ENCODE data around the gene CYRIA.

CYRIA gene

DNA sequence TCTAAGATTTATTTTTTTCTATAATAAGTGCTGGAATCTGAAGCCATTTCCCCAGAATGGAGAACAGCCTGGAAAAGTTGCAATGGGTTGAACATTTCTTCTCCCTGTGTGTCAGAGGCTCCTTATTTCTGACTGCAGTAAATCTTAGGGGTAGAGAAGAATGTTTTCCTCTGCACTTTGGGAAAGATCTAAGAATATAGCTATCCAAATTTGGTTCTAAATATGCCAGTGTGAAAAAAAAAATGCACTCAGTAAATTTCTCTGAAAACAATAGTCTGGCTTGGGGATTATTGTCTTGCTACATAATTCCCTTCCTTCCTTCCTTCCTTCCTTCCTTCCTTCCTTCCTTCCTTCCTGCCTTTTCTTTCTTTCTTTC, 19.7 kb upstream of the CYRIA start:
- Histone ChIP-seq H3K4me3 (ENCODE audit: low read depth, low read length) (no peak overlapping the region), H3K27me3 (ENCODE audit: control insufficient read depth, insufficient read depth, low read length) (peaks cover 2% of the 10 kb centered on the region; the same call in 1 of the 2 replicates), H3K36me3 (ENCODE audit: control insufficient read depth, insufficient read depth, low read length) (no peaks in the 10 kb centered on the region), H3K4me1 (ENCODE audit: control insufficient read depth, insufficient read depth, low read length) (no peaks in the 10 kb centered on the region), H3K27ac (ENCODE audit: low read depth, low read length) (no peak overlapping the region), H3K9ac (ENCODE audit: low read length) (no peak overlapping the region), H3K9me3 (ENCODE audit: control insufficient read depth, insufficient read depth, low read depth, low read length) (no peaks in the 10 kb centered on the region)

DNA sequence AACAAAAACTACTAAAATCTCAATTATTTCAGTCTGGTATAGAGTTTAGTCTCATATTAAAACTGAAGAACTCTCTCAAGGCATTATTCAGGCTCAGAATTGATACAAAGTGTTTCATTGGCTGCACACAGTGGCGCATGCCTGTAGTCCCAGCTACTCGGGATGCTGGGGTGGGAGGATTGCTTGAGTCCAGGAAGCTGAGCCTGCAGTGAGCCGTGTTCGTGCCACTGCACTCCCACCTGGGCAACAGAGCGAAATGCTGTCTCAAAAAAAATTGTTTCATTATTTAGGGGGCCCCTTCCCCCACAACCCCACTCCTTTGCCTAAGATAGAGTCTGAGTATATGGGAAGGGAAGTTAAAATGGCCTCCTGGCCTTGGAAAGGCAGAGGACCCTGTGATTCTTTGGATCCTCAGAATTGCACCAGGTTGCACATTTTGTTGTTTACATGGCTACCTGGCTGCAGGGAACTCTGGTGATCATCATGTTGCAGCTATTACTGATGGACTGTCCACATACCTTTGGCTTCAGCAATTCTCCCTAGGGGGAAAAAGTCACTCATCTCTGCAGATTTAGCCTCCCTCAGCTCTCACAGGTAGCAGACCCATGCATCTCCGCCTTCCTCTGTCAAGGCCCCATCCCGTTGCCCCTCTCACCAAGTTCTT, 19.2 kb upstream of the CYRIA start:
- no peaks in the 10 kb centered on the region for H3K36me3 ChIP-seq (ENCODE audit: control insufficient read depth, insufficient read depth, low read length)
- H3K4me1 ChIP-seq (ENCODE audit: control insufficient read depth, insufficient read depth, low read length): no peaks in the 10 kb centered on the region
- no peaks in the 10 kb centered on the region for H3K9me3 ChIP-seq (ENCODE audit: control insufficient read depth, insufficient read depth, low read depth, low read length)
- peaks cover 6% of the 10 kb centered on the region; the same call in 1 of the 2 replicates for H3K27me3 ChIP-seq (ENCODE audit: control insufficient read depth, insufficient read depth, low read length)
- H3K9ac ChIP-seq (ENCODE audit: low read length): no peak overlapping the region
- H3K27ac ChIP-seq (ENCODE audit: low read depth, low read length): no peak overlapping the region
- no peak overlapping the region for H3K4me3 ChIP-seq (ENCODE audit: low read depth, low read length)

DNA sequence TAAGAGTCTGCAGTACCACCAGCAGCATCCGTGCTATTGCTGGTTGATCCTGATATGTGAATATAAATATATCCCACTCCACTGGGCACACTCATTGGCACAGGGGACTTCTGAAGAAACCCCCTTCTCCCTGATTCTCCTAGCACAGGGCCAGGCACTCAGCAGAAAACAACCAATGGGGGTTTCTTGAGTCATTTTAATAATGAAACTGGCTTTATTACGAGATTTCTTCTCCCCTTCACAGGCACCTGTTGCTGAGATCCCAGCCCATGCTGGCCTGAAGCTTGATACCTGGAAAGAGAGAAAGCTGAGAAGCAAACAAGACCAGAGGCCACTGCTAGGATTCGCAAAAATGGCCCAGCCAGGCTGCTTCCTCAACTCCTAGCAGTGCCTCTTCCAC, 17.9 kb upstream of the CYRIA start:
- H3K27ac ChIP-seq (ENCODE audit: low read depth, low read length): no peak overlapping the region
- H3K9ac ChIP-seq (ENCODE audit: low read length): no peak overlapping the region
- H3K4me1 ChIP-seq (ENCODE audit: control insufficient read depth, insufficient read depth, low read length): no peaks in the 10 kb centered on the region
- no peak overlapping the region for H3K4me3 ChIP-seq (ENCODE audit: low read depth, low read length)
- H3K27me3 ChIP-seq (ENCODE audit: control insufficient read depth, insufficient read depth, low read length): peaks cover 6% of the 10 kb centered on the region; the same call in 1 of the 2 replicates
- H3K9me3 ChIP-seq (ENCODE audit: control insufficient read depth, insufficient read depth, low read depth, low read length): no peaks in the 10 kb centered on the region
- H3K36me3 ChIP-seq (ENCODE audit: control insufficient read depth, insufficient read depth, low read length): no peaks in the 10 kb centered on the region

DNA sequence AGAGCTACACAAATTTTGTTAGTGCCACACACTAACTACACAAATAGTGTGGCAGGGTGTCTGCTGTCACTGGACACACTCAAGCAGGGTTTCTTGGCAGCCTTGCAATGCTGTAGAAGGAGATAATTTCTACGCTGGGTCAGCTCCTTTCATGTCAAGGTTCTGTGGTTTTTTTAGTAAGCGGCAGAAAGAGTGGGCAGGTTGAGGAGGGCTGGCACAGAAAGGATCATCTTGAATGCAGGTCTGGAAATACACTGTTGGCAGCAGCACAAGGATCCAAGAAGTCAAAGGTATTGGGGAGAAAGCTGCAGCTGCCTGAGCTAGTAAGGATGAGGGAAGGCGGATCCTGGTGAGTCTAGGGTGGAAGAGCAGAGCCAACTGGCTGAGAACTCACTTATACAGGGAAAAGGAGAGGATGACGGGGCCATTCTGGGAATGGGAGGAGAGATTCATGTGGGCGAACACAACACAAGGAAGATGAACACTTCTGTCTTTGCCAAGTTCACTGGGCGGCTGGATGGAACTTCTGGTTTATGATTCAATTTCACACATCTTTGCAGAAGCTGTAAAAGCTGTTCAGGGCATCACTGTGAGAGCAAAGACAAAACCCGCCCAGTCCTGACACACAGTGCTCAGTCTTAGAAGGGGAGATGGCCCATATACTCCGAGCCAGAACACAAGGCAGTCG, 16.9 kb upstream of the CYRIA start:
- Histone ChIP-seq H3K9ac (ENCODE audit: low read length) (no peak overlapping the region), H3K4me1 (ENCODE audit: control insufficient read depth, insufficient read depth, low read length) (no peaks in the 10 kb centered on the region), H3K9me3 (ENCODE audit: control insufficient read depth, insufficient read depth, low read depth, low read length) (peaks cover 4% of the 10 kb centered on the region; the same call in 1 of the 2 replicates), H3K27me3 (ENCODE audit: control insufficient read depth, insufficient read depth, low read length) (peaks cover 6% of the 10 kb centered on the region; the same call in 1 of the 2 replicates), H3K4me3 (ENCODE audit: low read depth, low read length) (no peak overlapping the region), H3K36me3 (ENCODE audit: control insufficient read depth, insufficient read depth, low read length) (no peaks in the 10 kb centered on the region), H3K27ac (ENCODE audit: low read depth, low read length) (no peak overlapping the region)

DNA sequence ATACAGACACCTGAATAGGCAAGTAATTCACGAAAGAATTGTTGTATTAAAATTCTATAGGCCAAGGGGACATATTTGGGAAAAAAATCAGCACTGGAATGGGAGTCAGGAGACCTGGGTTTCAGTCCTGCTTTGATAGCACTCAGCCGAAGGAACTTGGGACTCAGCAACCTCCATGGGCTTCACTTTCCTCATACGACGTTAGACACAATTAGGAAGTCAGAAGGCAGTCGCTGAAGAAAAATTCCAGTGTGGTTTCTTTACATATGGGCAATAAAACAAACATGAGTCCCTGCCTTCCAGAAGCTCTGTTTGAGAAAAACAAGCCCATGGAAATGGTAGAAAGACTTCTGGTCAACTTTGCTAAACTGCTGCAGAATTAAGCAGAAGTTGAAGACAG, 15.1 kb upstream of the CYRIA start:
- no peak overlapping the region for H3K9ac ChIP-seq (ENCODE audit: low read length)
- no peak overlapping the region for H3K27ac ChIP-seq (ENCODE audit: low read depth, low read length)
- peaks cover 4% of the 10 kb centered on the region; the same call in 1 of the 2 replicates for H3K9me3 ChIP-seq (ENCODE audit: control insufficient read depth, insufficient read depth, low read depth, low read length)
- H3K36me3 ChIP-seq (ENCODE audit: control insufficient read depth, insufficient read depth, low read length): no peaks in the 10 kb centered on the region
- H3K4me3 ChIP-seq (ENCODE audit: low read depth, low read length): no peak overlapping the region
- H3K27me3 ChIP-seq (ENCODE audit: control insufficient read depth, insufficient read depth, low read length): peaks cover 6% of the 10 kb centered on the region; the same call in 1 of the 2 replicates
- no peaks in the 10 kb centered on the region for H3K4me1 ChIP-seq (ENCODE audit: control insufficient read depth, insufficient read depth, low read length)

DNA sequence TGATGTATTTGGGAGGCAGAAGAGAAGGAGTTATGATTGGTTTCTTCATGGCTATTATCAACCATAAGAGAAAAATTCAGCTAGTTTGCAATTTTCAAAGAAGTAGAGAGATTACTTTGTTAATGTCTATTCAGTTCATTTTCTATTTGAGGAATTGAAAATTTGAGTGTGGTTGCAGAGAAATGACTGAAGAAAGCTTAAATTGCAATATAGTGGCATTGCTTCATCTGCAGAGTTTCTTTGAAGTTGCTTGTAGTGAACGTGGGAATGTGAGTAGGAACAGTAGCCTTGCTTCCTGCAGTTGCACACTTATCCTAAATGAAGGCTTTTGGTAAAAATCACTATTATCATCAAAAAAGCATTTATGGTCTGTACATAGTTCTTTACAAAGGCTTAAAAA, 14.7 kb upstream of the CYRIA start:
- peaks cover 4% of the 10 kb centered on the region; the same call in 1 of the 2 replicates for H3K9me3 ChIP-seq (ENCODE audit: control insufficient read depth, insufficient read depth, low read depth, low read length)
- H3K27ac ChIP-seq (ENCODE audit: low read depth, low read length): no peak overlapping the region
- H3K36me3 ChIP-seq (ENCODE audit: control insufficient read depth, insufficient read depth, low read length): no peaks in the 10 kb centered on the region
- no peaks in the 10 kb centered on the region for H3K4me1 ChIP-seq (ENCODE audit: control insufficient read depth, insufficient read depth, low read length)
- no peak overlapping the region for H3K4me3 ChIP-seq (ENCODE audit: low read depth, low read length)
- no peak overlapping the region for H3K9ac ChIP-seq (ENCODE audit: low read length)
- peaks cover 6% of the 10 kb centered on the region; the same call in 1 of the 2 replicates for H3K27me3 ChIP-seq (ENCODE audit: control insufficient read depth, insufficient read depth, low read length)

DNA sequence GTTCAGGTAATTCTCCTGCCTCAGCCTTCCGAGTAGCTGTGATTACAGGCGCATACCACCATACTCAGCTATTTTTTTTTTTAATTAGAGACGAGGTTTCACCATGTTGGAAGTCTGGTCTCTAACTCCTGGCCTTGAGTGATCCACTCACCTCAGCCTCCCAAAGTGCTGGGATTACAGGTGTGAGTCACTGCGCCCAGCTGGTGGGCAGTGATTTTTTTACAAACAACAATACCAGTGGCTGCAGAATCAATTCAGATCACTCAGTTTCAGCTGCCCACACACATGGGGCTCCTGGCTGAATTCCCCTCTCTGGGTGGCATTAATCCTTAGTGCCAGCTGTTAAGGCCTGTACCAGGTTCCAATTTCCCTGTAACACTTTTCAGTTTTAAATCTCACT, 13.3 kb upstream of the CYRIA start:
- Histone ChIP-seq H3K9me3 (ENCODE audit: control insufficient read depth, insufficient read depth, low read depth, low read length) (peaks cover 4% of the 10 kb centered on the region; the same call in 1 of the 2 replicates), H3K27ac (ENCODE audit: low read depth, low read length) (no peak overlapping the region), H3K4me1 (ENCODE audit: control insufficient read depth, insufficient read depth, low read length) (no peaks in the 10 kb centered on the region), H3K4me3 (ENCODE audit: low read depth, low read length) (no peak overlapping the region), H3K27me3 (ENCODE audit: control insufficient read depth, insufficient read depth, low read length) (peaks cover 6% of the 10 kb centered on the region; the same call in 1 of the 2 replicates), H3K9ac (ENCODE audit: low read length) (no peak overlapping the region), H3K36me3 (ENCODE audit: control insufficient read depth, insufficient read depth, low read length) (no peaks in the 10 kb centered on the region)

DNA sequence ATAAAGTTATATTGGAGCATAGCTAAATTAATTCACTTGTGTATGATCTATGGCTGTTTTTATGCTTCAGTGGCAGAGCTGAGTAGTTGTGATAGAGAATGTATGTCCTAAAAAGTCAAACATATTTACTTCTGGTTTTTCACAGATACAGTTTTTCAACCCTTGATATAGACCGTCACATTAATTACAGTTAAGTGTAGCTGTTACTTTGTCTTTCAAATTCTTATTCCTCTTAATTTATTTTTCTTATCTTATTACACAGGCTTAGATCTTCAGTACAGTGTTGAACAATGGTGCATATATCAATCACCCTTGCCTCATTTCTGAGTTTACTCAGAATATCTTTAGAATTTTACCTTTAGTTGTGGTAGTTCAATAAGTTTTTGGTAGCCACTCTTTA, 12.2 kb upstream of the CYRIA start:
- Histone ChIP-seq H3K9ac (ENCODE audit: low read length) (no peak overlapping the region), H3K36me3 (ENCODE audit: control insufficient read depth, insufficient read depth, low read length) (no peaks in the 10 kb centered on the region), H3K4me1 (ENCODE audit: control insufficient read depth, insufficient read depth, low read length) (no peaks in the 10 kb centered on the region), H3K4me3 (ENCODE audit: low read depth, low read length) (no peak overlapping the region), H3K27me3 (ENCODE audit: control insufficient read depth, insufficient read depth, low read length) (peaks cover 6% of the 10 kb centered on the region; the same call in 1 of the 2 replicates), H3K27ac (ENCODE audit: low read depth, low read length) (no peak overlapping the region), H3K9me3 (ENCODE audit: control insufficient read depth, insufficient read depth, low read depth, low read length) (peaks cover 4% of the 10 kb centered on the region; the same call in 1 of the 2 replicates)

DNA sequence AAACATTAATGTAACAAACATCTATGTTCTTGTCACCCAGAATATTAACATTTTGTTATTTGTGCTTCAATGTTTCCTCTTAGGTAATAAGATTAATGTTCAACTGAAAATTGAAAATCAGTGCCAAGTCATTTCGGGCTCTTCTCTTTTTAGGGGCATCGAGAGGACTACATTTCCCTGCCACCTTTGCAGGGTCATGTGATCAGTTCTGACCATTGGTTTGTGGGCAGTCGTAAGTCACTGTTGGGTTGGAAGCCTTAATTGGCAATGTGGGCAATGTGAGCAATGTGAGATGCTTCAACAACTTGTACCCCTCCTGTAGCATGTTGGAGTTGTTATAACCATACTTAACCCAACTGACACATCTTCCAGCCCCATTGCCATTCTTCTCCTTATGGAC, 10.1 kb upstream of the CYRIA start:
- Histone ChIP-seq H3K4me3 (ENCODE audit: low read depth, low read length) (no peak overlapping the region), H3K27me3 (ENCODE audit: control insufficient read depth, insufficient read depth, low read length) (peaks cover 6% of the 10 kb centered on the region; the same call in 1 of the 2 replicates), H3K27ac (ENCODE audit: low read depth, low read length) (no peak overlapping the region), H3K36me3 (ENCODE audit: control insufficient read depth, insufficient read depth, low read length) (no peaks in the 10 kb centered on the region), H3K9me3 (ENCODE audit: control insufficient read depth, insufficient read depth, low read depth, low read length) (peaks cover 4% of the 10 kb centered on the region; the same call in 1 of the 2 replicates), H3K9ac (ENCODE audit: low read length) (no peak overlapping the region), H3K4me1 (ENCODE audit: control insufficient read depth, insufficient read depth, low read length) (no peaks in the 10 kb centered on the region)

DNA sequence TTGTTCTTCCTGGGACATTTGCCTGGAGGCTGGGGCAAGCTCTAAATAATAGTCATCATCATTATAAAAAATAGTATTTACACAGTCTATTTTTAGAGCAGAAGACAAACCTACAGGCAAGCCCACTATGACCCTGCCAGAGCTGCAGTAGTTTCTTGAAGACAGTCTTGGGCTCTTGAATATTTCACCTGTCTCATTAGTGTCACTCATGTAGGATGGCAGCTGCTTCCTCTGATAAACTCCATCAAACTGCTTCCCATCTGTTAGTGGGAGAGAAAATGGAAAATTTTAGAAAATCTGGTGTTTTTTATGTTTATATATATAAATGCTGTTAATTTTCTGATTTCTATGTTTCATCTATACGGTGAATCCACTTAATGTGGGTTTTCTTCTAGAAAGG, 8.5 kb upstream of the CYRIA start:
- Histone ChIP-seq H3K27me3 (ENCODE audit: control insufficient read depth, insufficient read depth, low read length) (no peaks in the 10 kb centered on the region), H3K36me3 (ENCODE audit: control insufficient read depth, insufficient read depth, low read length) (no peaks in the 10 kb centered on the region), H3K9me3 (ENCODE audit: control insufficient read depth, insufficient read depth, low read depth, low read length) (peaks cover 4% of the 10 kb centered on the region; the same call in 1 of the 2 replicates), H3K27ac (ENCODE audit: low read depth, low read length) (no peak overlapping the region), H3K4me3 (ENCODE audit: low read depth, low read length) (no peak overlapping the region), H3K4me1 (ENCODE audit: control insufficient read depth, insufficient read depth, low read length) (no peaks in the 10 kb centered on the region), H3K9ac (ENCODE audit: low read length) (no peak overlapping the region)

DNA sequence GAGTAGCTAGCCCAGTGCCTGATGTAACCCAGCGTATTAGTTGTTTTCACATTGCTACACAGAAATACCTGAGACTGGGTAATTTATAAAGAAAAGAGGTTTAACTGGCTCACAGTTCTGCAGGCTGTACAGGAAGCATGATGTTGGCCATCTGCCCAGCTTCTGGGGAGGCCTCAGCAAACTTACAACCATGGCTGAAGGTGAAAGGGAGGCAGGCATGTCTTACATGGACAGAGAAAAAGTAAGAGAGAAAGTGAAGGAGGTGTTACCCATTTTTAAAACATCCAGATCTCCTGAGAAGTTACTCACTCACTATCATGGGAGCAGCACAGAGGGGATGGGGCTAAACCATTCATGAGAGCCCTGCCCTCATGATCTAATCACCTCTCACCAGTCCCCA, 6.1 kb upstream of the CYRIA start:
- Histone ChIP-seq H3K9ac (ENCODE audit: low read length) (no peak overlapping the region), H3K27ac (ENCODE audit: low read depth, low read length) (no peak overlapping the region), H3K4me3 (ENCODE audit: low read depth, low read length) (no peak overlapping the region), H3K27me3 (ENCODE audit: control insufficient read depth, insufficient read depth, low read length) (0 out of 2 replicates have a peak, but pooled peaks cover under 1% of the 10 kb centered on the region), H3K36me3 (ENCODE audit: control insufficient read depth, insufficient read depth, low read length) (no peaks in the 10 kb centered on the region), H3K9me3 (ENCODE audit: control insufficient read depth, insufficient read depth, low read depth, low read length) (no peaks in the 10 kb centered on the region), H3K4me1 (ENCODE audit: control insufficient read depth, insufficient read depth, low read length) (peaks cover under 1% of the 10 kb centered on the region; the same call in 1 of the 2 replicates)
